DOHH2 (cell line): Measurements from ENCODE around the gene CFAP69.

Experiments
- H3F3A ChIP-seq: fragments of 200-600 bp; sonication (generic), shearing (Covaris generic); 2 replicates; pipeline ENCODE4 v1.6.0; 2016; ENCODE audit warnings: antibody characterized with exemption, mild to moderate bottlenecking; ENCODE audit not compliant: control insufficient read depth, insufficient read depth
- H3K27ac ChIP-seq: fragments of 200-600 bp; sonication (generic); 2 replicates; pipeline ENCODE4 v1.5.1; 2014; ENCODE audit warnings: low read depth, mild to moderate bottlenecking, low read length, moderate library complexity
- H3K27me3 ChIP-seq: fragments of 200-600 bp; sonication (generic); 2 replicates; pipeline ENCODE4 v1.6.1; 2014; ENCODE audit warnings: mild to moderate bottlenecking, low read length, mixed read lengths; ENCODE audit not compliant: control insufficient read depth
- H3K36me3 ChIP-seq: fragments of 200-600 bp; sonication (generic); 2 replicates; pipeline ENCODE4 v1.6.1; 2014; ENCODE audit warnings: mild to moderate bottlenecking, low read length, moderate library complexity, mixed read lengths; ENCODE audit not compliant: control insufficient read depth
- H3K4me1 ChIP-seq: fragments of 200-600 bp; sonication (generic); 2 replicates; pipeline ENCODE4 v1.6.1; 2014; ENCODE audit warnings: mild to moderate bottlenecking, low read length, mixed read lengths; ENCODE audit not compliant: control insufficient read depth
- H3K4me2 ChIP-seq: fragments of 200-600 bp; sonication (generic); 2 replicates; pipeline ENCODE4 v1.6.0; 2014; ENCODE audit warnings: mild to moderate bottlenecking, low read length, moderate library complexity
- H3K4me3 ChIP-seq: fragments of 200-600 bp; sonication (generic); 2 replicates; pipeline ENCODE4 v1.5.1; 2014; ENCODE audit warnings: mild to moderate bottlenecking, low read length, mixed read lengths
- H3K79me2 ChIP-seq: fragments of 200-600 bp; sonication (generic); 2 replicates; pipeline ENCODE4 v1.6.1; 2014; ENCODE audit warnings: mild to moderate bottlenecking, low read length, mixed read lengths; ENCODE audit not compliant: control insufficient read depth
- H3K9me2 ChIP-seq: fragments of 200-600 bp; sonication (generic); replicated peaks from 2 replicates; pipeline ENCODE4 v1.6.1; 2014; ENCODE audit warnings: mild to moderate bottlenecking, low read length, mixed read lengths; ENCODE audit not compliant: control insufficient read depth
- H3K9me3 ChIP-seq: fragments of 200-600 bp; sonication (generic); 2 replicates; pipeline ENCODE4 v1.6.1; 2014; ENCODE audit warnings: antibody characterized with exemption, low read length, mixed read lengths; ENCODE audit not compliant: control insufficient read depth, insufficient read depth
- H4K20me1 ChIP-seq: fragments of 200-600 bp; sonication (generic); 2 replicates; pipeline ENCODE4 v1.6.0; 2014; ENCODE audit warnings: low read depth, mild to moderate bottlenecking, antibody characterized with exemption, low read length, moderate library complexity; ENCODE audit not compliant: control insufficient read depth, insufficient read depth
- EZH2phosphoT487 ChIP-seq: fragments of 200-600 bp; sonication (generic); IDR thresholded peaks from 2 replicates; pipeline ENCODE4 v1.6.1; 2017; ENCODE audit warnings: borderline replicate concordance, mild to moderate bottlenecking, antibody characterized with exemption, low read length, moderate library complexity, mixed read lengths
- TF ChIP-seq, protein P1 (sequence below): fragments of 200-600 bp; sonication (generic); IDR thresholded peaks from one replicate; pipeline ENCODE4 v1.5.1; 2014; ENCODE audit warnings: antibody characterized with exemption, mild to moderate bottlenecking, low read depth, low read length; ENCODE audit not compliant: poor library complexity, severe bottlenecking

CFAP69 gene

DNA sequence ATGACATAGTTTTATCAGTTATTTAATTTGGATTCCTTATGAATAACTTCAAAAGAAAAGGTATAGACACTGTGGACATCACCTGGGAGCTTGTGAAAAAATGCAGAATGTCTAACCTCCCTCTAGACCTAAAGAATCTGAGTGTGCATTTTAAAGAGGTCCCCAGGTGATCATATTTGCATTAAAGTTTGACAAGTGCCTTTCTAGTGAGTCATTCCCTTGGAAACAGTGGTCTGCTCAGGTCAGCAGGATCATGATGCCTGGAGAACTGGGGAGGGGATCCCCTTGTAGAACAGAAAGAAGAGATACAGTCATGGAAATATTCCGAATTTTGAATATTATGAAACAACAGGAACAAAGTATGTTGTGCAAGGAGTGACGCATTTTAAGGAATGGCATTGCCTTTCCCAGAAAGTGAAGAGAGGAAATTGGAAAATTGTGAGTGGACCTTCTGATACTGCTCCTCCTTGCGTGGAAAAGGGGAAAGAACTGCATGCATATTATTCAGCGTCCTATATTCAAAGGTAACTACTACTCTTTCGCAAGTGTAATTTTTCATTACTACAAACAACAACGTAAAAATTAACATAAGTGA is 28.8 kb upstream of the CFAP69 start:
- no peak overlapping the region for H3K27ac ChIP-seq
- H3K4me3 ChIP-seq = no peak overlapping the region
- no peaks in the 10 kb centered on the region for H3K4me1 ChIP-seq
- no peaks in the 10 kb centered on the region for H3K36me3 ChIP-seq
- no peaks in the 10 kb centered on the region for H3K79me2 ChIP-seq
- H3F3A ChIP-seq = no peaks in the 10 kb centered on the region
- H3K27me3 ChIP-seq = no peaks in the 10 kb centered on the region
- H4K20me1 ChIP-seq = no peaks in the 10 kb centered on the region
- no peaks in the 10 kb centered on the region for H3K9me2 ChIP-seq
- no peak for TF ChIP-seq EZH2phosphoT487
- H3K9me3 ChIP-seq = no peaks in the 10 kb centered on the region
- H3K4me2 ChIP-seq = no peak overlapping the region

DNA sequence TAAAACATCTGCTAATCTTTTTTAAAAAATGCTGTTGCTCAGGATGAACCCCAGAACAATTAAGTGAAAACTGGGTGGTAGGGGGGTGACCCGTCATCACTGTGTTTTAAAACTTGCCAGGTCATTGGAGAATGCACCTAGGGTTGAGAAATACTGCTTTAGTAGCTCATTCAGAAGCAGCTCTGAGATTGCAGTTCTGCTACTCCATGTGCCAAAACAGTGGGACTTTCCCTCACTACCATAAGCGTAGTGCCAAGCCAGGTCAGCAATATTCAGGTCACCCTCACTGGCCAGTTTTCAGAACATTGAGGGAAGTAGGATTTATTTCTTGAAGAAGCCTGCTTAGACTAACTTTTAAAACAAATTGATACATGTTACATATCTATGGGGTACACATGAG is 28.2 kb upstream of the CFAP69 start:
- no peaks in the 10 kb centered on the region for H3K27me3 ChIP-seq
- no peaks in the 10 kb centered on the region for H3K36me3 ChIP-seq
- TF ChIP-seq, protein P1, sequence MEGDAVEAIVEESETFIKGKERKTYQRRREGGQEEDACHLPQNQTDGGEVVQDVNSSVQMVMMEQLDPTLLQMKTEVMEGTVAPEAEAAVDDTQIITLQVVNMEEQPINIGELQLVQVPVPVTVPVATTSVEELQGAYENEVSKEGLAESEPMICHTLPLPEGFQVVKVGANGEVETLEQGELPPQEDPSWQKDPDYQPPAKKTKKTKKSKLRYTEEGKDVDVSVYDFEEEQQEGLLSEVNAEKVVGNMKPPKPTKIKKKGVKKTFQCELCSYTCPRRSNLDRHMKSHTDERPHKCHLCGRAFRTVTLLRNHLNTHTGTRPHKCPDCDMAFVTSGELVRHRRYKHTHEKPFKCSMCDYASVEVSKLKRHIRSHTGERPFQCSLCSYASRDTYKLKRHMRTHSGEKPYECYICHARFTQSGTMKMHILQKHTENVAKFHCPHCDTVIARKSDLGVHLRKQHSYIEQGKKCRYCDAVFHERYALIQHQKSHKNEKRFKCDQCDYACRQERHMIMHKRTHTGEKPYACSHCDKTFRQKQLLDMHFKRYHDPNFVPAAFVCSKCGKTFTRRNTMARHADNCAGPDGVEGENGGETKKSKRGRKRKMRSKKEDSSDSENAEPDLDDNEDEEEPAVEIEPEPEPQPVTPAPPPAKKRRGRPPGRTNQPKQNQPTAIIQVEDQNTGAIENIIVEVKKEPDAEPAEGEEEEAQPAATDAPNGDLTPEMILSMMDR = no peak
- no peak for TF ChIP-seq EZH2phosphoT487
- no peaks in the 10 kb centered on the region for H3K9me2 ChIP-seq
- H3K4me1 ChIP-seq = no peaks in the 10 kb centered on the region
- H3K4me3 ChIP-seq = no peak overlapping the region
- no peaks in the 10 kb centered on the region for H4K20me1 ChIP-seq
- no peaks in the 10 kb centered on the region for H3K79me2 ChIP-seq
- H3K27ac ChIP-seq = no peak overlapping the region
- H3F3A ChIP-seq = no peaks in the 10 kb centered on the region
- H3K4me2 ChIP-seq = no peak overlapping the region
- H3K9me3 ChIP-seq = no peaks in the 10 kb centered on the region

DNA sequence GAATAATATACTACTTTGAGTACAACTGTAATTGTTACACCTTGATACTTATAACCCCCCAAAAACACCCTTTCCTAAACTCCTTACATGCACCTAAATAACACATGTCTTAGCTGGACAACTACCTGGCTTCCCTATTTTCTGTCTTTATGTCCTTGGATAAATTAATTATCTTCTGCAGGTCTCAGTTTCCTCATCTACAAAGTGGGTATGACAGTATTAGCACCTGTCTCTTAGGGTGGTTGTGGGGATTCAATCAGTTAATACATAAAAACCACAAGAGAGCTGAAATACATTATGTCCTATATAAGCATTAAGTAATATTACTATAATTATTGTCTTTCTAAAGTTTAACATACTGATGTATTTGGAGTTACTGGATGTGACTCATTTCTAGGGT is 22.6 kb upstream of the CFAP69 start:
- no peaks in the 10 kb centered on the region for H3K36me3 ChIP-seq
- no peaks in the 10 kb centered on the region; the same call in 1 of the 2 replicates for H3K9me2 ChIP-seq
- no peaks in the 10 kb centered on the region for H3K9me3 ChIP-seq
- H4K20me1 ChIP-seq = no peaks in the 10 kb centered on the region
- H3K4me2 ChIP-seq = no peak overlapping the region
- H3K79me2 ChIP-seq = no peaks in the 10 kb centered on the region
- H3K4me3 ChIP-seq = no peak overlapping the region
- no peak overlapping the region for H3K27ac ChIP-seq
- no peaks in the 10 kb centered on the region for H3F3A ChIP-seq
- TF ChIP-seq EZH2phosphoT487 = no peak
- TF ChIP-seq, protein P1 = no peak
- H3K4me1 ChIP-seq = no peaks in the 10 kb centered on the region
- H3K27me3 ChIP-seq = no peaks in the 10 kb centered on the region

DNA sequence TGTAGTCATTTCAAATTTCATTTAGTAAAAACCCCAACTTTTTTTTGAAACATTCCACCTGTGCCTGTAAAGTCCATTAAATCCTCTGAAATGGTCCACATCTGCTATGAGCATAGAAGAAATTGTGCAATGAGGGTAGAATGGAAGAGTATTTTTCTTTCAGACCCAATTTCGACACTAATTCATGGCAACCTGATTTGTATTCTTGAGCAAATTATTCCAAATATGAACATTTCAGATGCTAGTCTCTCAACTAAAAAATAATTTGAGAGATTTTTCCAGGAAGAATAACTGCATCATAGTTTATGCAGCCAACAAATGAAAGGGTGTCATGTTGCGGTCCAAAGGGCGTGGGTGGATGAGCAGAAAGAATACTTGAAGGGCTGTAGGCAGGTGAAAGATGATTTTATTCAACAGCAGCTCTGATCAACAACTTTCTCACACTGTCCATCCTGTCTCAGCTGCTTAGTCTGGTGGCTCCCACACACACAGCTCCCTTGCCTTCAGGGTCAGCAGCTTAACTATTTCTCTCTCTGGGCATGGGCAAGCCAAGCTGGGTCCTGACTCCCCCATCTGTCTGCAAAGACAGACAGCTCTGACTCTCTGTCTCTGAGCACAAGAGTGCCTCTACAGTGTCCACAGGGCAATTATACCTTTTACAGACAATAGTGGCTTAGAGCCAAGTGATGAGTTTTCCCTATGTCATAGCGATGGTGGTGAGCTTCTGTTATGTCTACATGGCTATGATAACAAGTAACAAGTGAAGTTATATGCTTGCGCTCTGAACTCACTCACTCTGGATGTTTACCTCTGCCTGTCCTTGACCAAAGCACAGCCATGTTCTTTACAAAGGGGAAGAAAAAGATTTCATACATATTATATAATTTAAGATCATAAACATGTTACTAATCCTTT is 21.9 kb upstream of the CFAP69 start:
- Histone ChIP-seq H3K27ac (no peak overlapping the region), H3K4me2 (no peak overlapping the region), H3K79me2 (no peaks in the 10 kb centered on the region), H3K36me3 (no peaks in the 10 kb centered on the region), H3F3A (no peaks in the 10 kb centered on the region), H3K4me3 (no peak overlapping the region), H3K4me1 (no peaks in the 10 kb centered on the region), H3K9me3 (no peaks in the 10 kb centered on the region), H4K20me1 (no peaks in the 10 kb centered on the region), H3K9me2 (no peaks in the 10 kb centered on the region; the same call in 1 of the 2 replicates), H3K27me3 (no peaks in the 10 kb centered on the region)
- TF ChIP-seq, protein P1 = no peak
- no peak for TF ChIP-seq EZH2phosphoT487
